GM18909 (cell line): ENCODE results near the gene RANBP2.
A peak's percentile ranks its signal among the peaks of the same experiment; 100 is the strongest.
"Not testable (repeated sequence)": the region's sequence is repeated elsewhere in the genome, so short reads cannot be mapped to it uniquely, and the experiment has no call there.

Experiments used
- ATAC-seq: cut with Tn5 transposase; IDR thresholded peaks from one replicate; pipeline ENCODE4 v1.9.1; 2021; ENCODE audit warnings: mild to moderate bottlenecking; ENCODE audit not compliant: unreplicated experiment, poor library complexity

The RANBP2 gene

GRCh38 chr2:108719149-108720044, at the start of gene RANBP2:
Gene RANBP2, plus strand, starts transcription at chr2:108719482. Its CDS starts 125 bp downstream, at chr2:108719607.
- peak; percentile 99 for ATAC-seq

GRCh38 chr2:108670282-108670681, 49.0 kb upstream of the RANBP2 start:
- ATAC-seq: not testable (repeated sequence)

- ATAC-seq: not testable (repeated sequence)
These were observed 47.0 kb upstream of the RANBP2 start for GRCh38 chr2:108672200-108672805.

- not testable (repeated sequence) for ATAC-seq
These were observed 42.8 kb upstream of the RANBP2 start for GRCh38 chr2:108676522-108676921.

GRCh38 chr2:108677239-108677744, 42.0 kb upstream of the RANBP2 start:
- ATAC-seq: not testable (repeated sequence)

DNA sequence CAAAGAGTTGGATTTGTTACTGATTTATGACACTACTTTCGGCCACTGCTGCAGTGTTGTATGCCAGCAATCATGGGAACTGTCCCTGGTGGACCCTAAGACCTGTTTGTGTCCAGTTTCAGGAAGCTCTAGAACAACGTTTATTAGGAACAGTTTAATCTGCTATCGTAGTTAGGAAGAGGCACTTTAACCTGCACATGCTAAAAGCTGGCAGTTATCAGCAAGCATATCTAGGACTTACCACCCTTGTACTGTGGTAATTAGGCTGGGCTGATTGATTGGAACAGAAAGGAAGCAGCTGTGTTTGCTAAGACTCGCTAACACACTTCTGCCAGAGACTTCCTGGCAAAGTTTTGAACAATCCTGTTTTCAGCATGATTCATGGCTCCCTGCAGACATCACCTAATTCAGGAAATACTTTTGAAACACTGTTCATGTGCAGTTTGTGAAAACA, 41.1 kb upstream of the RANBP2 start:
- not testable (repeated sequence) for ATAC-seq

- ATAC-seq: not testable (repeated sequence)
These were observed 38.5 kb upstream of the RANBP2 start for GRCh38 chr2:108680805-108681204.

DNA sequence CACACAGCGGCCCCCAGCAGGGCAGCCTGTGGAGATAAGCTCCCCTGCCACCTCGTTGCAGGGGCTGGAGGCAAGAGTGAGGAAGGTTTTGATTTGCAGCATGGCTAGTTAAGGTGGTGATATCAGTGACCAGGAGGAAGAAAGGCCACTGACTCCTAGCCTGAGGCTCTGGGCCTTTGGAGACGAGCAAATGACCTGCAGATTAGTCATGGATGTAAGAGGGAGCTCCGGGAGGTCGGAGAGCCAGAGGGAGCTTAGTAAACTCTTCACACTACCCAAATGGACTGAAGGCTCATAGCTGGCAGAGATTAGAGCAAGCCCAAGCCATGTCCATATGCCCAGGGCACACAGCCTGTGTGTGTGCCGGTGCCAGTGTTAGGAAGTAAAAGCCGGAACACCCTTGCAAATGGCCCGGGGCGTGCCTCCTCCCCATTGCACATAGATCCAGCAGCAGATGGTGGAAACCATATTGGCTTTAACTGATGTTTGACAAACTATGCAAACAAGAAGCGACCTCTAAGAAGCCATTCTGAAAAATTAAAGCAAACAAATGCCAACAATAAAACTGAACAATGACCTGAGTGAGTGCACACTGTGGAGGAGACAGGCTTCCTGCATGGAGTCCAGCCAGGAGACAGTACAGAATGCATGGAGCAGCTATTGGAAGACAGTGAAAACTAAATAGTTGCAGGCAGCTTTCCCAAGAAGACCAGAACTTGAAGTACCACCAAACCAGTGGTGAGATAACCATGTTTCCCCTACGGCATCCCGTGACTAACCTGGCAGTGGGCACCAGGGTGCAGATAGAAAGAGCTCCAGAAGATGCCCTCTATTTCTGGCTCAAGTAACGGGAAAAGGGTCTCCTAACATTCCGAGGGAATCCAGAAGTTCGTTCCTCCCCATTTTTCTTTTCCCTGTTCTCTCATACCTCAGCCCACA, 30.2 kb upstream of the RANBP2 start:
- ATAC-seq: not testable (repeated sequence)

GRCh38 chr2:108690001-108690400, 29.3 kb upstream of the RANBP2 start:
- ATAC-seq: peak; percentile 78

DNA sequence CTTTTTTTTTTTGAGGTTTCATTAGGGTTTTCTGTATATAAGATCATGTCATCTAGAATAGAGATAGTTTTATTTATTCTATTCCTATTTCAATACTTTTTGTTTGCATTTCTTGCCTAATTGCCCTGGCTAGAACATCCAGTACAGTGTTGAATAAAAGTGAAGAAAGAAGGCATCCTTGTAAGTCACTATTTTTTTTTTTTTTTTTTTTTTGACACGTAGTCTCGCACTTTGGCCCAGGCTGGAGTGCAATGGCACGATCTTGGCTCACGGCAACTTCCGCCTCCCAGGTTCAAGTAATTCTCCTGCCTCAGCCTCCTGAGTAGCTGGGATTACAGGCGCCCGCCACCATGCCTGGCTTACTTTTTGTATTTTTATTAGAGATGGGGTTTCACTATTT, 27.8 kb upstream of the RANBP2 start:
- ATAC-seq: no peak

DNA sequence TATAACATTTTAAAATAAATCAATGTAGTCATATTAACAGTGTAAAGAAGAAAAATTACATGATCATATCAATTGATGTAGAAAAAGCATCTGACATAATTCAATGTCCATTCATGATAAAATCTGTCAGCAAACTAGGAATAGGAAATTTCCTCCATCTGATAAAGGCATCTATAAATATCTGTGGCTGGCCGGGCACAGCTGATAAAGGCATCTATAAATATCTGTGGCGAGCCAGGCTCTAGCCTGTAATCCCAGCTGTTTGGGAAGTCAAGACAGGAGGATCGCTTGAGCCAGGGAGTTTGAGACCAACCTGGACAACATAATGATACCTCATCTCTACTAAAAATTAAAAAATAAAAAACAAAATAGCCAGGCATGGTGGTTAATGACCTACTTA, 18.1 kb upstream of the RANBP2 start:
- no peak for ATAC-seq

DNA sequence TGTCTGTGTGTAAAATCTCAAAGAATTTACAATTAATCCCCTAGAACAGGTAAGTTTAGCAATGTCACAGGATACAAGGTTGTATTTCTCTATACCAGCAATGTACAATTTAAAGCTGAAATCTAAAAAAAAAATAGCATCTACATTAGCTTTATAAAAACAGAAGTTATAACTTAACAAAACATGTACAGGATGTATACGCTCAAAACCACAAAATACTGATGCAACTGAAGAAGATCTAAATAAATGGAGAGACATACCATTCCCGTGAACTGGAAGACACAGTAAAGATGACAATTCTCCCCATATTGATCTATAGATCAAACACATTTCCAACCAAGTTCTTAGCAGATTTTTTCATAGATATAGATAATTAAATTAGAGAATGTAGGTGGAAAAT, 17.5 kb upstream of the RANBP2 start:
- ATAC-seq: no peak

GRCh38 chr2:108704871-108705270, 14.4 kb upstream of the RANBP2 start:
- no peak for ATAC-seq

GRCh38 chr2:108707300-108707699, 12.0 kb upstream of the RANBP2 start:
- no peak for ATAC-seq

GRCh38 chr2:108716971-108717370, 2.3 kb upstream of the RANBP2 start:
- not testable (repeated sequence) for ATAC-seq

- not testable (repeated sequence) for ATAC-seq
These were observed 6.8 kb downstream of the RANBP2 start for GRCh38 chr2:108726048-108726447.

DNA sequence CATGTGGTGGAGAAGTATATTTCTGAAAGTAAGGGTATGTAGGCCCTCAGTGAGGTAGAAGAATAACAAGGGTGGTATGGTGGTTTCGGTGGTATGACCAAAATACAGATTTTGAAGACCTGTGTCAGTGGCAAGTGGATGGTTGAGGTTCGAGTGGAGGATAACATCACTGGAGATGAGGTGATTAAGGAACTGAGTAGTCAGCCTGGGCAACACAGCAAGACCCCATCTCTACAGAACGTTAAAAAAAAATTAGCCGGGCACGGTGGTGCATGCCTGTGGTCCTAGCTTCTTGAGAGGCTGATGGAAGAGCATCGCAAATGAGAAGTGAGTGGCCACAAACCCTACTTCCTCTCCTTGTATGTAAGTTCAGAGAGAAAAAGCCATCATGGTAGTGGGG, 15.4 kb downstream of the RANBP2 start:
- ATAC-seq: not testable (repeated sequence)

DNA sequence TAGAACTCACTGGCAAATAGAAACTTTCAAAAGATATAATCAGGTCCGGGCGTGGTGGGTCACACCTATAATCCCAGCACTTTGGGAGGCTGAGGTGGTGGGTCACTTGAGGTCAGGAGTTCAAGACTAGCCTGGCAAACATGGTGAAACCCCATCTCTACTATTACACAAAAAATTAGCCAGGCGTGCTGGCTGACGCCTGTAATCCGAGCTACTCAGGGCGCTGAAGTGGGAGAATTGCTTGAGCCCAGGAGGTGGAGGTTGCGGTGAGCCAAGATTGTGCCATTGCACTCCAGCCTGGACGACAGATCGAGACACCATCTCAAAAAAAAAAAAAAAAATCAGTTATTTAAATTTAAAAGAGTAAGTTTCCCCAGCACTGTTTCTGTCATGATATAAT, 38.7 kb downstream of the RANBP2 start:
- not testable (repeated sequence) for ATAC-seq

DNA sequence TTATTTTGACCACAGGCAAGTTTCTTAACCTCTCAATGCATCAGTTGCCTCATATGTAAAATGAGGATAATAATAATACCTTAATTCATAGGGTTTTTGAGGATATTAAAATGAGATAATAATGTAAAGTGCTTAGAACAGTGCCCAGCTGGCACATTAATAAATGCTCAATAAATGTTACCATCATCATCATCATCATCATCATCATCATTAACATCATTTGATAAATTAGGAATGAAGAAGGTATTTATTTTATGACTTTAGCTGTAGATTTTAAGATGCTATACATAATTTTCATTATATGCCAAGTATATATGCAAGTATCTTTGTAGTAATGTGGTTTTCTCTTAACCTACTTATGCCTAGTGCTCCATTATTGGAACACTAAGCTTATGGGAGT, 43.3 kb downstream of the RANBP2 start:
- ATAC-seq: not testable (repeated sequence)

DNA sequence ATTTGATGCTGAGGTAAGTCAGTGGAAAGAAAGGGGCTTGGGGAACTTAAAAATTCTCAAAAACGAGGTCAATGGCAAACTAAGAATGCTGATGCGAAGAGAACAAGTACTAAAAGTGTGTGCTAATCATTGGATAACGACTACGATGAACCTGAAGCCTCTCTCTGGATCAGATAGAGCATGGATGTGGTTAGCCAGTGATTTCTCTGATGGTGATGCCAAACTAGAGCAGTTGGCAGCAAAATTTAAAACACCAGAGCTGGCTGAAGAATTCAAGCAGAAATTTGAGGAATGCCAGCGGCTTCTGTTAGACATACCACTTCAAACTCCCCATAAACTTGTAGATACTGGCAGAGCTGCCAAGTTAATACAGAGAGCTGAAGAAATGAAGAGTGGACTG, 47.4 kb downstream of the RANBP2 start:
- not testable (repeated sequence) for ATAC-seq
